Measurements from ENCODE around the gene FAM181A.

The FAM181A gene

GRCh38 chr14:93961620-93962019 lies 34.5 kb downstream of the FAM181A start:
- H3K4me1 ChIP-seq (ENCODE audit: control insufficient read depth, insufficient read depth, low read length) = peaks cover 42% of the 10 kb centered on the region
- H3K9me3 ChIP-seq (replicated peaks; ENCODE audit: low read length) = no peaks in the 10 kb centered on the region
- no peaks in the 10 kb centered on the region for H3K36me3 ChIP-seq (ENCODE audit: insufficient read depth, low read length)

GRCh38 chr14:93962701-93963601 lies 35.8 kb downstream of the FAM181A start:
- Histone ChIP-seq H3K36me3 (ENCODE audit: insufficient read depth, low read length) (no peaks in the 10 kb centered on the region), H3K9me3 (replicated peaks; ENCODE audit: low read length) (no peaks in the 10 kb centered on the region), H3K9ac (ENCODE audit: low read depth, low read length) (no peak overlapping the region), H3K27me3 (ENCODE audit: control insufficient read depth, insufficient read depth, low read length) (no peaks in the 10 kb centered on the region), H3K4me1 (ENCODE audit: control insufficient read depth, insufficient read depth, low read length) (peaks cover 42% of the 10 kb centered on the region), H3K4me2 (ENCODE audit: low read length) (peak overlapping the region; percentile 32), H3K4me3 (ENCODE audit: low read length) (no peak overlapping the region)

More at GRCh38 chr14:93961620-93962019, 34.5 kb downstream of the FAM181A start:
- no peak overlapping the region for H3K4me3 ChIP-seq (ENCODE audit: low read length)
- no peak overlapping the region for H3K9ac ChIP-seq (ENCODE audit: low read depth, low read length)
- no peak overlapping the region for H3K4me2 ChIP-seq (ENCODE audit: low read length)
- peaks cover 7% of the 10 kb centered on the region for H3K27me3 ChIP-seq (ENCODE audit: control insufficient read depth, insufficient read depth, low read length)

GRCh38 chr14:93963692-93964091 lies 36.5 kb downstream of the FAM181A start:
- Histone ChIP-seq H3K4me3 (ENCODE audit: low read length) (no peak overlapping the region), H3K36me3 (ENCODE audit: insufficient read depth, low read length) (no peaks in the 10 kb centered on the region), H3K4me1 (ENCODE audit: control insufficient read depth, insufficient read depth, low read length) (peaks cover 42% of the 10 kb centered on the region), H3K27me3 (ENCODE audit: control insufficient read depth, insufficient read depth, low read length) (peaks cover 4% of the 10 kb centered on the region), H3K9ac (ENCODE audit: low read depth, low read length) (no peak overlapping the region), H3K9me3 (replicated peaks; ENCODE audit: low read length) (no peaks in the 10 kb centered on the region), H3K4me2 (ENCODE audit: low read length) (no peak overlapping the region)

GRCh38 chr14:93964281-93964680 lies 37.1 kb downstream of the FAM181A start:
- Histone ChIP-seq H3K9ac (ENCODE audit: low read depth, low read length) (no peak overlapping the region), H3K9me3 (replicated peaks; ENCODE audit: low read length) (no peaks in the 10 kb centered on the region), H3K27me3 (ENCODE audit: control insufficient read depth, insufficient read depth, low read length) (peaks cover 10% of the 10 kb centered on the region), H3K4me3 (ENCODE audit: low read length) (no peak overlapping the region), H3K4me2 (ENCODE audit: low read length) (no peak overlapping the region), H3K36me3 (ENCODE audit: insufficient read depth, low read length) (no peaks in the 10 kb centered on the region), H3K4me1 (ENCODE audit: control insufficient read depth, insufficient read depth, low read length) (peaks cover 36% of the 10 kb centered on the region)

- Histone ChIP-seq H3K27me3 (ENCODE audit: control insufficient read depth, insufficient read depth, low read length) (peaks cover 16% of the 10 kb centered on the region), H3K4me1 (ENCODE audit: control insufficient read depth, insufficient read depth, low read length) (peaks cover 30% of the 10 kb centered on the region), H3K9me3 (replicated peaks; ENCODE audit: low read length) (no peaks in the 10 kb centered on the region), H3K9ac (ENCODE audit: low read depth, low read length) (no peak overlapping the region), H3K4me2 (ENCODE audit: low read length) (no peak overlapping the region), H3K4me3 (ENCODE audit: low read length) (no peak overlapping the region), H3K36me3 (ENCODE audit: insufficient read depth, low read length) (no peaks in the 10 kb centered on the region)
Measured at GRCh38 chr14:93964820-93965286, 37.7 kb downstream of the FAM181A start.

GRCh38 chr14:93965287-93965821 lies 38.2 kb downstream of the FAM181A start:
- H3K9me3 ChIP-seq (replicated peaks; ENCODE audit: low read length) = no peaks in the 10 kb centered on the region
- peak overlapping the region; percentile 34 for H3K4me2 ChIP-seq (ENCODE audit: low read length)
- H3K27me3 ChIP-seq (ENCODE audit: control insufficient read depth, insufficient read depth, low read length) = peaks cover 20% of the 10 kb centered on the region
- H3K9ac ChIP-seq (ENCODE audit: low read depth, low read length) = peak overlapping the region; percentile 9
- H3K4me3 ChIP-seq (ENCODE audit: low read length) = no peak overlapping the region
- peaks cover 25% of the 10 kb centered on the region for H3K4me1 ChIP-seq (ENCODE audit: control insufficient read depth, insufficient read depth, low read length)
- no peaks in the 10 kb centered on the region for H3K36me3 ChIP-seq (ENCODE audit: insufficient read depth, low read length)

- no peak overlapping the region for H3K4me3 ChIP-seq (ENCODE audit: low read length)
- peaks cover 23% of the 10 kb centered on the region for H3K4me1 ChIP-seq (ENCODE audit: control insufficient read depth, insufficient read depth, low read length)
- H3K27me3 ChIP-seq (ENCODE audit: control insufficient read depth, insufficient read depth, low read length) = peaks cover 27% of the 10 kb centered on the region
- peak overlapping the region; percentile 34 for H3K4me2 ChIP-seq (ENCODE audit: low read length)
- H3K9me3 ChIP-seq (replicated peaks; ENCODE audit: low read length) = no peaks in the 10 kb centered on the region
- no peaks in the 10 kb centered on the region for H3K36me3 ChIP-seq (ENCODE audit: insufficient read depth, low read length)
- peak overlapping the region; percentile 9 for H3K9ac ChIP-seq (ENCODE audit: low read depth, low read length)
Measured at GRCh38 chr14:93965946-93966474, 38.9 kb downstream of the FAM181A start.

- Histone ChIP-seq H3K9me3 (replicated peaks; ENCODE audit: low read length) (no peaks in the 10 kb centered on the region), H3K9ac (ENCODE audit: low read depth, low read length) (no peak overlapping the region), H3K4me1 (ENCODE audit: control insufficient read depth, insufficient read depth, low read length) (peaks cover 20% of the 10 kb centered on the region), H3K27me3 (ENCODE audit: control insufficient read depth, insufficient read depth, low read length) (peaks cover 41% of the 10 kb centered on the region), H3K4me3 (ENCODE audit: low read length) (no peak overlapping the region), H3K4me2 (ENCODE audit: low read length) (no peak overlapping the region), H3K36me3 (ENCODE audit: insufficient read depth, low read length) (no peaks in the 10 kb centered on the region)
Measured at GRCh38 chr14:93967637-93968250, 40.6 kb downstream of the FAM181A start.

GRCh38 chr14:93969082-93969828 lies 42.1 kb downstream of the FAM181A start:
- Histone ChIP-seq H3K9me3 (replicated peaks; ENCODE audit: low read length) (no peaks in the 10 kb centered on the region), H3K36me3 (ENCODE audit: insufficient read depth, low read length) (no peaks in the 10 kb centered on the region), H3K27me3 (ENCODE audit: control insufficient read depth, insufficient read depth, low read length) (peaks cover 51% of the 10 kb centered on the region), H3K4me2 (ENCODE audit: low read length) (no peak overlapping the region), H3K4me3 (ENCODE audit: low read length) (no peak overlapping the region), H3K4me1 (ENCODE audit: control insufficient read depth, insufficient read depth, low read length) (peaks cover 13% of the 10 kb centered on the region), H3K9ac (ENCODE audit: low read depth, low read length) (no peak overlapping the region)

GRCh38 chr14:93970585-93970964 lies 43.4 kb downstream of the FAM181A start:
- H3K4me3 ChIP-seq (ENCODE audit: low read length) = peak overlapping the region; percentile 61
- H3K4me2 ChIP-seq (ENCODE audit: low read length) = peak overlapping the region; percentile 77
- no peaks in the 10 kb centered on the region for H3K36me3 ChIP-seq (ENCODE audit: insufficient read depth, low read length)
- peaks cover 13% of the 10 kb centered on the region for H3K4me1 ChIP-seq (ENCODE audit: control insufficient read depth, insufficient read depth, low read length)
- peak overlapping the region; percentile 18 for H3K9ac ChIP-seq (ENCODE audit: low read depth, low read length)
- H3K9me3 ChIP-seq (replicated peaks; ENCODE audit: low read length) = no peaks in the 10 kb centered on the region
- H3K27me3 ChIP-seq (ENCODE audit: control insufficient read depth, insufficient read depth, low read length) = peaks cover 64% of the 10 kb centered on the region
